ENCODE results near the gene KISS1.

Gene KISS1

GRCh38 chr1:204147406-204148383 lies 48.6 kb downstream of the KISS1 start:
- no peaks in the 10 kb centered on the region for H3K36me3 ChIP-seq (ENCODE audit: control insufficient read depth, insufficient read depth, low read length)
- no peak overlapping the region for H3K27ac ChIP-seq
- H3K9me3 ChIP-seq (ENCODE audit: control insufficient read depth, low read length) = no peaks in the 10 kb centered on the region
- no peak overlapping the region for H3K4me2 ChIP-seq (ENCODE audit: low read length)
- no peaks in the 10 kb centered on the region for H3K27me3 ChIP-seq (ENCODE audit: control insufficient read depth, insufficient read depth, low read length)
- no peak overlapping the region for H3K4me3 ChIP-seq (ENCODE audit: low read depth, low read length)
- no peak for TF ChIP-seq CTCF (IDR thresholded peaks at IDR 0.05)
- H3K9ac ChIP-seq = no peak overlapping the region
- H3K79me2 ChIP-seq = no peaks in the 10 kb centered on the region
- H3K4me1 ChIP-seq = peaks cover 11% of the 10 kb centered on the region
- H2AFZ ChIP-seq = no peak overlapping the region

DNA sequence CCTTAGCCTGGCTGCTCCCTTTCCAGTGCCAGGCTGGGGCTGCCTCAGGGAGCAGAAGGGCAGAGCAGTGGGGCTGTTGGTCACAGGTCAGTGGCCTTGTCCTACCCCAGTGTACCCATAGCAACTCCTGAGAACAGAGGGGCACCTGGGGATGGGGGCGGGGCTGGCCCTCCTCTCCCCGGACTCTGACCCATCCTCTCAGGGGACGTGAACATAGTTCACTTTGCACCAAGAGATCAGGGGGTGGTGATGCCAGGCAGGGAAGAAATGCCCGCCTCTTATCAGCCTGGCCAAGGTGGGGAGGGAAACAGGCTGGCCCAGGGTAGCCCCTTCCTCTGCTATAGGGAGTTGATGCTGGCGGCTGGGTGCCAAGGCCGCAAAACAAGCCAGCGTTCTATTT lies 49.3 kb downstream of the KISS1 start:
- H3K27me3 ChIP-seq (ENCODE audit: control insufficient read depth, insufficient read depth, low read length) = no peaks in the 10 kb centered on the region
- no peak overlapping the region for H3K9ac ChIP-seq
- no peak overlapping the region for H3K4me3 ChIP-seq (ENCODE audit: low read depth, low read length)
- no peak for TF ChIP-seq CTCF (IDR thresholded peaks at IDR 0.05)
- no peaks in the 10 kb centered on the region for H3K9me3 ChIP-seq (ENCODE audit: control insufficient read depth, low read length)
- no peak overlapping the region for H3K27ac ChIP-seq
- H3K4me2 ChIP-seq (ENCODE audit: low read length) = no peak overlapping the region
- H3K79me2 ChIP-seq = no peaks in the 10 kb centered on the region
- no peaks in the 10 kb centered on the region for H3K36me3 ChIP-seq (ENCODE audit: control insufficient read depth, insufficient read depth, low read length)
- no peak overlapping the region for H2AFZ ChIP-seq
- H3K4me1 ChIP-seq = peaks cover 7% of the 10 kb centered on the region

GRCh38 chr1:204146309-204146708 lies 50.0 kb downstream of the KISS1 start:
- H3K4me2 ChIP-seq (ENCODE audit: low read length) = no peak overlapping the region
- no peak for TF ChIP-seq CTCF (IDR thresholded peaks at IDR 0.05)

GRCh38 chr1:204145033-204145504 lies 51.2 kb downstream of the KISS1 start:
- no peaks in the 10 kb centered on the region for H3K36me3 ChIP-seq (ENCODE audit: control insufficient read depth, insufficient read depth, low read length)
- peaks cover under 1% of the 10 kb centered on the region for H3K4me1 ChIP-seq
- H3K79me2 ChIP-seq = no peaks in the 10 kb centered on the region
- no peaks in the 10 kb centered on the region for H3K9me3 ChIP-seq (ENCODE audit: control insufficient read depth, low read length)
- H3K27me3 ChIP-seq (ENCODE audit: control insufficient read depth, insufficient read depth, low read length) = no peaks in the 10 kb centered on the region
- no peak overlapping the region for H3K27ac ChIP-seq
- no peak overlapping the region for H3K9ac ChIP-seq
- H3K4me2 ChIP-seq (ENCODE audit: low read length) = no peak overlapping the region
- TF ChIP-seq CTCF (IDR thresholded peaks at IDR 0.05) = no peak
- H3K4me3 ChIP-seq (ENCODE audit: low read depth, low read length) = no peak overlapping the region
- no peak overlapping the region for H2AFZ ChIP-seq

More at GRCh38 chr1:204146309-204146708, 50.0 kb downstream of the KISS1 start:
- H3K79me2 ChIP-seq = no peaks in the 10 kb centered on the region
- no peaks in the 10 kb centered on the region for H3K36me3 ChIP-seq (ENCODE audit: control insufficient read depth, insufficient read depth, low read length)
- no peaks in the 10 kb centered on the region for H3K27me3 ChIP-seq (ENCODE audit: control insufficient read depth, insufficient read depth, low read length)
- H3K9me3 ChIP-seq (ENCODE audit: control insufficient read depth, low read length) = no peaks in the 10 kb centered on the region
- H3K4me1 ChIP-seq = peaks cover 7% of the 10 kb centered on the region
- H3K4me3 ChIP-seq (ENCODE audit: low read depth, low read length) = no peak overlapping the region
- no peak overlapping the region for H2AFZ ChIP-seq
- H3K9ac ChIP-seq = no peak overlapping the region
- H3K27ac ChIP-seq = no peak overlapping the region

All from parathyroid adenoma (tissue), 2 donors.